GM21526 (cell line): ENCODE results near the gene FAM187B.

Source experiments
- ATAC-seq: cut with Tn5 transposase; IDR thresholded peaks from one replicate; pipeline ENCODE4 v1.9.1; 2021; ENCODE audit warnings: moderate library complexity; ENCODE audit not compliant: unreplicated experiment, low FRiP score

Gene FAM187B

DNA sequence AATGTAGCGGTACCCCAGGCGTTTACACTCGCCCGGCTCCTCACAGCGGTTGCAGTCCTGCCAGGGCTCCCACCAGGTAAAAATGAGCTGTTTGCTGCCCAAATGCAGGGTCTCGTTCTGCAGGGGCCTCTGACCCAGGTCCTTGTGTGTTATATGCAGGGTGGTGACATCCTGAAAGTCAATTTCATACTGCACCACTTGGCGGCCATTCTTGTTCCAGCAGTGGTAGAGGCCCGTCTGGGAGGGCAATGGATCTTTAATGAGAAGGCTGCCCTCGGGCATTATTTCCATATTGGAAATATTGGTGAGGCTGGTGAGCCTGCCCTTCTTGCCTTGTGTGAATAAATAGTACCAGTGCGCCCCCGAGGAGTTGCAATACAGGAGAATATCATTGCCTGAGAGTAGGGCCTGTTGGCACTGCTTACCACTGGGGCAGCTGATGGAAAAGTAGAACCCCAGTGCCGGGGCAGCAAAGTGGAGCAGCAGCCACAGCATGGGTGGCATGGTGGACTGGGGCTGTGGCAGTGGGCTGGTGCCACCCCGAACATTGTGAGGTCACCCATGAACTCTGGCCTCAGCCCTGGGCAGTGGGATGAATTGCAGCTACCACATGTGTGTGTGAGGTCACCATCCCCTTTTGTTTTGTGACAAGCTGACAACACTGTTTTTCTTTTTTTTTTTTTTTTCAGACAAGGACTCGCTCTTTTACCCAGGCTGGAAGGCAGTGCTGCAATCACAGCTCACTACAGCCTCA is at the start of gene FAM187B:
Gene FAM187B, minus strand, starts transcription at position 563 of the 754 bp plus-strand sequence. Its CDS starts 59 bp downstream, at position 504.
- ATAC-seq: no peak

DNA sequence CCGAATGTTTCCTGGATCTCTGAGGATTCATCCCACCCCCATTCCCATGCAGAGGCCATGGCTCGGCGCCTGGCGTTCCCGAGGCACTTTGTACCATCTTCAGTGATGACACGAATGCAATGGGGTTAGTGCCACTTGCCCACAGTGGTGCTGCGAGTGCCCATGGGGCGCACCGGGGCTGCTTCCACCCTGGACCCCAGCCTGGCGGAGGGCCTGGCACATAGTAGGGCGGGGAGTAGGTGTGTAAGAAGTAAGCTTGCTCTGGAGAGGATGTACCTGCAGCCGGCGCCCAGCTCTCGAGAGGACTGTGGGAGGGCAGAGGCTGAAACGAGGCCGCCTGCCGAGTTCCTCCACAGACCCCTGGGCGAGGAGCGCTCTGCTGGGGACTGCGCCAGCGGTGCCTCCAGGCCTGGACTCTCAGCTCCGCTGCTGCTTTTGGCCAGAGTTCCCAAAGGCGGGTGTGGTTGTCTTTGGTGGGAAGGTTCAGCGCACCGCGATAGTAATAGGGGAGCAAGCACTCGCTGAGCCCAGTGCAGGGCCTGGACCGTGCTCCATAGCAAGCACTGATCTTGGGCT is 48.3 kb upstream of the FAM187B start:
- ATAC-seq: no peak

DNA sequence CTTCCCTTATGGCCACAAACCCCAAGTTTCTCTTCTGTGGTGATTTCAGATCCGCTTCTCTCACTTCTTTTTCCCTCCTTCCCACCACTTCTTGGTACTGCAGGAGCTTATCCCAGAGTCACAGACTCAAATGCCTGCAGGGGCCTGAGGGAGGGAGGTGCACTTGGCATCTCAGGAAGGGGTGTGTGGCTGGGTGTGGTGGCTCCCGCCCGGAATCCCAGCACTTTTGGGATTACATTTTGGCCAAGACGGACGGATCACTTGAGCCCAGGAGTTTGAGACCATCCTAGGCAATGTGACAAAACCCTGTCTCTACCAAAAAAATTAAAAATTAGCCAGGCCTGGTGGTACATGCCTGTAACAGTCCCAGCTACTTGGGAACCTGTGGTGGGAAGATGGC is 45.8 kb upstream of the FAM187B start:
- no peak for ATAC-seq

DNA sequence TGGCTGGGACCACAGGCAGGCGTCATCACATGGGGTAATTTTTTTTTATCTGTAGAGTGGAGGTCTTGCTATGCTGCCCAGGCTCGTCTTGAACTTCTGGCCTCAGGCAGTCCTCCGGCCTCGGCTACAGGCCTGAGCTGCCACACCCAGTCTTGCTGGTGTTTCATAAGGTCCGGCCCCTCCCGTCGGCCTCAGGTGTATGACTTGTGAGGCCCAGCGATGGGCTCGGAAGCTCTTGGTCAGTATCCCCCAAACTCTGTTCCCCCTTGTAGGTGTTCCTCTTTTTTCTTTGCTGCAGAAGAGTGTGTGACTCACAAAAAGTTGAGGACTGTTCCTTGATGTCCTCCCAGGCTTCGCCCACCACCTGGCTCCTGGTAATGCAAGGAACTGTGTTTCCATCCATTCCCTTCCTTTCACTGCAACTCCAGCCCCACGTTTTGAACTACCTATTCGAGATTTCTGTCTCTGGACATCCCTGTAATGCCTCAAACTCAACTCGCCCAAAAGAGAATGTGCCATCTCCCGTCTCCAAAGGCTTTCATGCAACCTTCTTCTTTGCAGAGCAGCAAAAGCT is 45.2 kb upstream of the FAM187B start:
- ATAC-seq: no peak

DNA sequence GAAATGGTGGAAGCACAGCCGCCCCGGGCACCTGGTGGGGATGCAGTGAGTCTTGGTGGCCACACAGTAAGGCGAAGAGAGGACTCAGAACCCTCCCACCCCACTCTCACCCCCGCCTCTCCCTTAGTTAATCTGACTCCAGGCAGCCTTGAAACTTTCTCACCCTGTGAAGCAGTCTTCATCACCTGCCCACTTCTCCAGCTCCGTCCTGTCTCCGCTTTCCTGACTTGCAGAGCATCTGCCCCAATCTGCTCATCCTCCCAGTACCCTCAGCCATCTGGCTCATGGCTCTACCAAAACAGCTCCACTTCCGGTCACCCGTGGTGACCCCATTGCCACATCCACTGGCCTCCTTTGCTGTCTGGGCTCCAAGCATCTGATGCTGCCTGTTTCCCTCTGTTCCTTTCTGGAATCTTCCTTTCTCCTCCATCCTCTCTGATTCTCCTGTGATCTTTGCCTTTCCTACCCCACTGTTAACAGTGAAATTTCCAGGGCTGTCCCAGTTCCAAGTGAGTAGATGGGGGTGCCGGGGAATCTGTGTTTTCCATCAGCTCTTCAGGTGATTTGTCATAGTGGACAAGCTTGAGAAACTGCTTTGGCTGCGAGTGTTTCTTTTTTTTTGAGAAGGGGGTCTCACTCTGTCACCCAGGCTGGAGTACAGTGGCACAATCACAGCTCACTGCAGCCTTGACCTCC is 44.6 kb upstream of the FAM187B start:
- ATAC-seq: no peak

DNA sequence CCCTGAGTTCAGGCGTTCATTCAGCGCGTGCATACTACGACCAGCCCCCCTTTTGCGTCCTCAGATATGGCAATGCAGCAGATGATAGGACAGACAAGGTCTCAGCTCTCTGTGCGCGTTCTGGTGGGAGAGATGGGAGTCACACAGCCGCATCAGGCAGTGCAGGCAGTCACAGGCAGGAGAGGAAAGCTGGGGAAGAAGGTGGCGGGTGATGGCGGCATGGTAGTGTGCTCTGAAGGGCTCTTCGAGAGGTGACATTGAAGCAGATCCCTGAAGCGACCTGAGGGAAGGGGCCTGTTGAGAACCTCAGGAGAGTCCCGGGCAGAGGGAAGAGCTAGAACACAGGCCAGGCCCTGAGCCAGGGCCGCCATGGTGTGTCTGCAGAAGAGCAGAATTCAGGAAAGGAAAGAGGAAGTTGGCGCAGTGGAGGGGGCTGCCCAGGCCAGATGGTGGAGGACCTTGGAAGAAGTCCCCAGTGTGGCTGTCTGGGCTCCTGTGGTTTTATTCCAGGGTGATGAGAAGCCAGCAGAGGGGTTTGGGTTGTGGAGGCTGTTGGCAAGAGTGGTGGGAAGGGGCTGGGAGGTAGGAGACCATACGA is 43.7 kb upstream of the FAM187B start:
- no peak for ATAC-seq

DNA sequence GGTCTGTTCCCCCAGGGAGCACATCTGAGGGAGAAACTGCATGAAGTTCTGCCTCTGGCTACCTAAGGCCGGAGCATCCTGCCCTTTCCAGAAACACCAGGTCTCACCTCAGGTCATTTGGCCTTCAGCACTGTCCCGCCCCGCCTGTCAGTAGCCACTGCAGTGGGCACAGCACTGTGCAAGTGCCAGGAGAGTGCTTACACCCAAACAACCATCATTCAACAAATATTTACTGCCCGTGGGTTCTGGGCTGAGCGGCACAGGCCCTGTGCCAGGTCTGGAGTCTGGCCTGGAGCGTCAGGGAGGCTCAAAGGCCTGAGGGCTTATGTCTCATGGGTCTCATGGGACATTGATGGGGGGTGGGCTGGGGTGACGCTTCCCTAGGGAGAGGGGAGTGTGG is 43.0 kb upstream of the FAM187B start:
- ATAC-seq: no peak

DNA sequence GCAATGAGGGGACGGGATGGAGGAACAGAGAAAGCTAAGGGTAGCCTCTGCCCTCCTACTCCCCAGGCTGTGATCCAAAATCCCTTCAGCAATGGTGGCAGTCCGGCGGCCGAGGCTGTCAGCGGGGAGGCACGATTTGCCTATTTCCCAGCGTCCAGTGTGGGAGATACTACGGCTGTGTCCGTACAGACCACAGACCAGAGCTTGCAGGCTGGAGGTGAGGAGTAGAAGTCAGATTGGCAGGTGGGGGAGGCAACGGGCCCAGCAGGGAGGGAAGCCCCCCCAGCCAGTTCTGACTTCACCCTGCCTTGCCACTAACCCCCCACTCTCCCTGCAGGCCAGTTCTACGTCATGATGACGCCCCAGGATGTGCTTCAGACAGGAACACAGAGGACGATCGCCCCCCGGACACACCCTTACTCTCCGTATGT is 41.9 kb upstream of the FAM187B start:
- ATAC-seq: no peak

DNA sequence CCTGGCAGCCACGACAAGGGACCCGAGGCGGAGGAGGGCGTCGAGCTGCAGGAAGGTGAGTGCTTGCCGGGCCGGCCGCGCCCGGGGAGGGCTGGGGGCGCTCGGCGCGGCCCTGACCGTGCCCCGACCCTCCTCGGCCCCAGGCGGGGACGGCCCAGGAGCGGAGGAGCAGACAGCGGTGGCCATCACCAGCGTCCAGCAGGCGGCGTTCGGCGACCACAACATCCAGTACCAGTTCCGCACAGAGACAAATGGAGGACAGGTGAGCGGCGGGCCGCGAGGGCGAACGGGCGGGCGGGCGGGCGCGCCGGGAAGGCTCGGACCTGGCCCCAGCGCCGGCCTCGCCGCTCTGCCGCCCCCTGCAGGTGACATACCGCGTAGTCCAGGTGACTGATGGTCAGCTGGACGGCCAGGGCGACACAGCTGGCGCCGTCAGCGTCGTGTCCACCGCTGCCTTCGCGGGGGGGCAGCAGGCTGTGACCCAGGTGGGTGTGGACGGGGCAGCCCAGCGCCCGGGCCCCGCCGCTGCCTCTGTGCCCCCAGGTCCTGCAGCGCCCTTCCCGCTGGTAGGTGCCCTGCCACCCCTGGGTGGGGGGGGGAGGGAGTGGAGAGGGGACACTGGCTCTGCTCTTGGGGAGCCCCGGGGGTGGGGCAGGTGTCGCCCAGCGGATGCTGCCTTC is 41.0 kb upstream of the FAM187B start:
- ATAC-seq: peak; percentile 38

DNA sequence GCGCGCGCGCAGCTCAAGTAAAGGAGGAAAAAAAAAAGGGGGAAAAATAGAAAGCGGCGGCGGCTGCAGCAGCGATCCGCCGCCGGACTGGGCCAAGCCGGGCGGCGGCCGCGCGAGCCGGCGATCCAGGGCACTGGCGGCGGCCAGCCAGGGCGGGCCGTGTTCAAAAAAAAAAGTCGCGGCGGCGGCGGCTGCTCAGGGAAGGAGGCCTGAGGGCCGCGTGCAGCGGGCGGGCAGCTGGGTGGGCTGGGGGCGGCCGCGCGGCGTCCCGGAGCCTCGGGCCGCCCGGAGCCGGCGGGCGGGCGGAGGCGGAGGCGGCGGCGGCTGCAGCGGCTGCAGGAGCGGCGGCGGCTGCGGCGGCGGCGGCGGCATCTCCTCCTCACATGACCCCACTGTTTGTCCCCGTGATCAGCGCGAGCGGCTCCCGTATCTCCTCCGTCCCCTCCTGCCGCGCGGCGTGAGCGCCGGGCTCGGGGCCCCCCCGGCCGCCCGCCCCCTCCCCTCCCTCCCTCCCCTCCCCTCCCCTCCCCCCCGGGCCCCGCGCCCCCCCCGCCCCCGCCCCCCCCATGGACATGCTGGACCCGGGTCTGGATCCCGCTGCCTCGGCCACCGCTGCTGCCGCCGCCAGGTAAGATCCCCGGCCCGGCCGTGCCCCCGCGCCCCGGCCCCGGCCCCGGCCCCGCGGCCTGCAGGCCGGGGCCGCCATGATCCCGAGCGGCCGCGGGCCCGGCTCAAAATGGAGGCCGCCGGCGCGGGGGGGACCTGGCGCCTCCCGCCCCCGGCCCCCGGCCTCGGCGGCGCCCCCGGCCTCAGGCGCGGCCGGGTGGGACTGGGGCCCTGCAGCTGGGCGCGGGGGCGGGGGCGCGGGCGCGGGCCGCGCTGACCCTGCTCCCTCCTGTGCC is 40.2 kb upstream of the FAM187B start, which contains the start of gene USF2:
Gene USF2, plus strand, starts transcription at position 427 of the 902 bp plus-strand sequence. Its CDS starts 140 bp downstream, at position 567.
- ATAC-seq: peak; percentile 4

DNA sequence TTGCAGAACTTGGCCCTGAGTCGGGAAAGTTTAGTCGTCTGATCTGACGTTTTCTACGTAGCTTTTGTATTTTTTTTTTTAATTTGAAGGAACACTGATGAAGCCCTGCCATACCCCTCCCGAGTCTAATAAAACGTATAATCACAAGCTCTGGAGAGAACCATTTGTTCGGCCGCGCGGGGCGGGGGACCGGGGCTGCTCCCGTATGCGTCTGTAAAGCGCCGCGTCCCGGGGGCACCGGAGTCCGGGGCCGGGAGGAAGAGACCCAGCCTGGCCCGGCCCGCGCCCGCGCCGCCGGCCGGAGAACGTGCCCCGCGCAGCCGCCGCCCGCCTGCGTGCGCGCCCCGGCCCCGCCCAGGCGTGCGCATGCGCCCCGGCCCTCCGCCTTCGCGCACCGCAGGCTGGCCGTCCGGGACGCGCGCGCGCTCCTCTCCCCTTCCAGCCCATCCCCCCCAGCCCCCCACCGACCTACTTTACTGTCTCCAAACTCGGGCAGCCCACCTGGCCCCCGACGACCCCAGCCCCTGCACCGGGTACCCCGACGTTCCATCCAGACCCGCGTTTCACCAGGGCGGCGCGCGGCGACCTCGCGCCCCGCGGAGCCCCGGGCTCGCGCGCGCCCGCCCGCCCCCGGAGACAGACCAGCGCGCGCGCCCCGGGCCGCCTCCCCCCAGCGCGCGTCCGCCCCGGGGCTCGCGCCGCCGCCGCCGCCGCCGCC is 39.4 kb upstream of the FAM187B start:
- no peak for ATAC-seq

DNA sequence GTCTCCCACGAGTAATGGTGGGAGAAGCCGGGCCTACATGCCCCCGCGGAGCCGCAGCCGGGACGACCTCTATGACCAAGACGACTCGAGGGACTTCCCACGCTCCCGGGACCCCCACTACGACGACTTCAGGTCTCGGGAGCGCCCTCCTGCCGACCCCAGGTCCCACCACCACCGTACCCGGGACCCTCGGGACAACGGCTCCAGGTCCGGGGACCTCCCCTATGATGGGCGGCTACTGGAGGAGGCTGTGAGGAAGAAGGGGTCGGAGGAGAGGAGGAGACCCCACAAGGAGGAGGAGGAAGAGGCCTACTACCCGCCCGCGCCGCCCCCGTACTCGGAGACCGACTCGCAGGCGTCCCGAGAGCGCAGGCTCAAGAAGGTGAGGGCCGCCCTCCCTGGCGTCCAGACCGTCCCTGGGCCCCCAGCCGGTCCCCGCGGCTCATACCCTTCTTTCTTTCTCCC is 38.8 kb upstream of the FAM187B start:
- no peak for ATAC-seq

DNA sequence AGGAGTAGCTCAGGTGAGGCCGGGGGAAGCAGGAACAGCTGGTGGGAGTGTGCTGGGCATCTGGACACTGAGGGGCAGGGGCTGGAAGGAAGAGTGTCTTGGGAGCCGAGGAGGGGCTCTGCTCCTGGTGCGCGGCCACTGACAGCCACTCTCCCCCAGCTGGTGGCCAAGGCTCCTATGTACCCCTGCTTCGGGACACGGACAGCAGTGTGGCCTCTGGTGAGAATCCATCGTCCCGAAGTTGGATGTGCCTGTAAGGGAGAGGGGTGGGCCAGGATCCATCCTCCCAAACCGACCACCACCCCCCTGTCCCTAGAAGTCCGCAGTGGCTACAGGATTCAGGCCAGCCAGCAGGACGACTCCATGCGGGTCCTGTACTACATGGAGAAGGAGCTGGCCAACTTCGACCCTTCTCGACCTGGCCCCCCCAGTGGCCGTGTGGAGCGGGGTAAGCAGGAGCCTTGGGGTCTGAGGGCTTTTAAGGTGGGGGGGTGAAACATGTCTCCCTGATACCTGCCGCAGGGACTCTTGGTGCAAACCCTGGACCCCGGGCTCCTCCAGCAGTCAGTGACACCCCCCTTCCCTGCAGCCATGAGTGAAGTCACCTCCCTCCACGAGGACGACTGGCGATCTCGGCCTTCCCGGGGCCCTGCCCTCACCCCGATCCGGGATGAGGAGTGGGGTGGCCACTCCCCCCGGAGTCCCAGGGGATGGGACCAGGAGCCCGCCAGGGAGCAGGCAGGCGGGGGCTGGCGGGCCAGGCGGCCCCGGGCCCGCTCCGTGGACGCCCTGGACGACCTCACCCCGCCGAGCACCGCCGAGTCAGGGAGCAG is 38.2 kb upstream of the FAM187B start:
- no peak for ATAC-seq

DNA sequence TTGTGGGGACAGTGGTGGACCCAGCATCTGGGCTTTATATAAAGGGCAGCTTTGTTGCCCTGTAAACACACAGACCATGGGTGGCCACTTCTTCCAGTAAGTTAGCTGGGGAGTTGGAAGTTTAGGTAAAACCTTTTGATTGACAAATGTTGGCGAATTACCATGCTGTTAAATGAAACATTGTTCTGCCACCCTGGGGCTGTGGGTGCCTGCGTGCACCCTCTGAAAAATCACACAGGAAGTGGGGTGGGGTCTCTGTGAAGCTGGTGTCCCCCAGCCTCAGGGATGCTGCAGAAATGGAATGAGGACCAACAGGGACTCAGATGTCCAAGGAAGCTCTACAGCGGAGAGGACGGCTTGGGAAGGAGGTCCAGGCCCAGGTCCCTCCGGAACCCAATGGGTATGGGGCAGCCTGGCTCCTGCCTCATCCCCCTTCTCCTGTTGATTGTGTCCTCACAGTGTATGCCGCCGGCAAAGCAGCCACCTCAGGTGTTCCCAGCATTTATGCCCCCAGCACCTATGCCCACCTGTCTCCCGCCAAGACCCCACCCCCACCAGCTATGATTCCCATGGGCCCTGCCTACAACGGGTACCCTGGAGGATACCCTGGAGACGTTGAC is 37.5 kb upstream of the FAM187B start:
- no peak for ATAC-seq

DNA sequence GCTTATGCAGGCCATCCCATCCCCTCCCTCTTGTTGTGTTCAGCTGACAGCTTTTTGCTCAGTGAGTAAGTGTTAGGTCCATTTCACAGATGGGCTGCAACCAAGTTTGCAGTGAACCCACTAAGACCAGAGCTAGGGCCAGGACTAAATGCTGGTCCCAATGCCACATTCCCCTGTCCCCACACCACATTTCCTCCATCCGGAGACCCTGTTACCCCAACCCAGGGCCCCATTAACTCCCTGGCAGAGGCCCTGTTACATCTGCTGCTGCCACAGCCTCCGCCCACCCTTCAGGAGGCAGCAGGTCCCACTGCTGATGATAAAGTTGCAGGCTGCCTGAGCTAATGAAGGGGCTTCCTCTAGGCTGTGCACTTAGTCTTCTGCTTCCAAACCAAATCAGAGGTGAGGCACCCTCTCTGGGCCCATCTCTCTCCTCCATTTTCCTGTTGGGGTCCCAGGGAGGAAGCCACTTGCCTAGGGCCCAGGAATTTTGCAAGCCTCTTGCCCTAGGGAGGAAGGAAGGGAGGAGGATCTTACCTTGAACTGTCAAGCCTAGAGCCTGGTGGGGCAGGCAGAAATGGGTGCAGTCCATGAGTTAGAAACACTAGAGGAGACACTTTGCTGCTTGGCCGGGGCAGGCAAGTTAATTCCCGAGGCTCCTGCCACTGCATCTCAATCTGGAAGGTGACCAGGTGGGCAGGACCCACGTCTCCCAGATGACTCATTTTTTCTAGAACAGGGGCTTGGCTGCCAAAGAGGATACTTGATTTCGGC is 36.8 kb upstream of the FAM187B start:
- no peak for ATAC-seq
